ENCODE data around the gene NDUFB2.
"Not testable (repeated sequence)": the region's sequence is repeated elsewhere in the genome, so short reads cannot be mapped to it uniquely, and the experiment has no call there.

Gene NDUFB2

GRCh38 chr7:140672382-140673062 lies 24.0 kb upstream of the NDUFB2 start, which contains the start of gene ADCK2:
ADCK2 (plus strand) TSS chr7:140672945; CDS start chr7:140673331, 386 bp downstream.
- DNase-seq (ENCODE audit: low read depth) = peak; percentile 54

DNA sequence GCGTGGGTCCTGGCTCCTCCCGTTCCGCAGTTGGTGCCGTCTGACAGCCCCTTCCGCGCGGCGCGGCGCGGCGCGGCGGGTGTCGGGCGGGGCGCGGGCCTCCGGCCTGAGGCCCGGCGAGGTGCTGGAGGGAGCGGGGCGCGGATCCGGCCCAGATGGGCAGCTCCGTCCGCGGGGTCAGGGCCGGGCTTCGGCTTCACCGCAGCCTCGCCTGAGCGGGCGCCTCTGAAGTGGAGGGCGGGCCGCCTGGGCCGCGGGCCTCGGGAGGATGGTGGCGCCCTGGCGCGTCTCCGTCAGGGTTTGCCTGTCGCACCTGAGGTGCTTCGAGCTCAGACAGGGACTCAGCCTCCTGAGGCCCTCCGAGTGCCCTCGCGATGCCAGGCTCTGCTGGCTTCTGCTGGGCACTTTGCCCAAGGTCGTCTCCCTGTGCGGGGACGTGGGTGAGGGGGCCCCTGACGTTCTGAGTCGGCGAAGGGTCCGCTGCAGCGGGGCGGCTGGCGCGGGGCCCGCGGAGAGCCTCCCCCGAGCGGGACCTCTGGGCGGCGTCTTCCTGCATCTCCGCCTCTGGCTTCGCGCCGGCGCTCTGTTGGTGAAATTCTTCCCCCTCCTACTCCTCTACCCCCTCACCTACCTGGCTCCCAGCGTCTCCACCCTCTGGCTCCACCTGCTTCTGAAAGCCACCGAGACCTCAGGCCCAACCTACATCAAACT lies 23.3 kb upstream of the NDUFB2 start:
- peak; percentile 52 for DNase-seq (ENCODE audit: low read depth)

DNA sequence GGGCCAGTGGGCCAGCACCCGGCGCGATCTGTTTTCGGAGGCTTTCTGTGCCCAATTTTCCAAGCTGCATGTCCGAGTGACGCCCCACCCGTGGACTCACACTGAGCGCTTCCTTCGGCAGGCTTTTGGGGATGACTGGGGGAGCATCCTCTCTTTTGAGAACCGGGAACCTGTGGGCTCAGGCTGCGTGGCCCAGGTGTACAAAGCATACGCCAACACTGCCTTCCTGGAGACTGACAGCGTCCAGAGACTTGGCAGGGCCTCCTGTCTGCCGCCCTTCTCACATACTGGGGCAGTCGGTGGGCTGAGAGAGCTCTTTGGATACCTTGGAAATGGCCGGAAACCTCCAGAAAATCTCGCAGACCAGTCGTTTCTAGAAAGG lies 22.7 kb upstream of the NDUFB2 start:
- DNase-seq (ENCODE audit: low read depth) = no peak

DNA sequence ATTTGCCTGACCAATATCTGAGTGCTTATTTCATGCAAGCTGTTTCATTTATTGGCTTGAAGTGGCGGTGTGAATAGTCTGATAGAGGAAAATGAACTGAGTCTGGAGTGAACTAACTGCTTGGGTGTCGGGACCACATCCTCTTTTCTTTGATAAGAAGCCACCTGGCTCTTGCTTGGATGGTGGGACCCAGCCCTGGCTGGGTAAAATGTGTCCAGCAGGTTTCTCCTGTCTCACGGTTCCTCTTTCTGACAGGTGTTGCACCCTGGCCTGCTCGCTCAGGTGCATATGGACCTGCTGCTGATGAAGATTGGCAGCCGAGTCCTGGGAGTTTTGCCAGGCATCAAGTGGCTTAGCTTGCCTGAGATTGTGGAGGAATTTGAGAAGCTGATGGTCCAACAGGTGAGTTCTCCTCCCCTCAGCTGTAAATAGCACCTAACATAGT lies 22.1 kb upstream of the NDUFB2 start:
- no peak for DNase-seq (ENCODE audit: low read depth)

DNA sequence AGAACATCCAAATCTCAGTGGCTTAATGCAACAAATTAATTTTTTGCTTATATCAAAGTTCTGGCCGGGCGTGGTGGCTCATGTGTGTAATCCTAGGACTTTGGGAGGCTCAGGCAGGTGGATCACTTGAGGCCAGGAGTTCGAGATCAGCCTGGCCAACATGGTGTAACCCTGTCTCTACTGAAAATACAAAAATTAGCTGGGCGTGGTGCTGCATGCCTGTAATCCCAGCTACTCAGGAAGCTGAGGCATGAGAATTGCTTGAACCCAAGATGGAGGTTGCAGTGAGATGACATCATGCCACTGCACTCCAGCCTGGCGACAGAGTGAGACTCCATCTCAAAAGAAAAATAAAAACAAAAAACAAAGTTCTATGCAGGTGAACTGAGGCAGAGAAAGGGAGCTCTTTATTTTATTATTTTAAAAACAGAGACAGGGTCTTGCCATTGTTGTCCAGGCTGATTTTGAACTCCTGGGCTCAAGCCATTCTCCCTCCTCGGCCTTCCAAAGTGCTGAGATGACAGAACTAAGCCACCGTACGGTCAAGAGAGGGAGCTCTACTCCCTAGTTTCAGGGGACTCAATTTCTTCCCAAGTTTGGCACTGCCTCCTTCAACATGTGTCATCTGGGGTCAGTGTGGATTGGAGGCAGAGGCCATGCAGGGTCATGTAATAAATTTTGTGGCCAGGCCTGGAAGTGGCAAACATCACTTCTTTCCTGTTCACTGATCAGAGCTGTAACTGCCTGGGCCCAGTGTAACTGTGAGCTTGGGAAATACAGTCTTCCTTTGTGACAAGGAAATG lies 21.4 kb upstream of the NDUFB2 start:
- DNase-seq (ENCODE audit: low read depth) = no peak

DNA sequence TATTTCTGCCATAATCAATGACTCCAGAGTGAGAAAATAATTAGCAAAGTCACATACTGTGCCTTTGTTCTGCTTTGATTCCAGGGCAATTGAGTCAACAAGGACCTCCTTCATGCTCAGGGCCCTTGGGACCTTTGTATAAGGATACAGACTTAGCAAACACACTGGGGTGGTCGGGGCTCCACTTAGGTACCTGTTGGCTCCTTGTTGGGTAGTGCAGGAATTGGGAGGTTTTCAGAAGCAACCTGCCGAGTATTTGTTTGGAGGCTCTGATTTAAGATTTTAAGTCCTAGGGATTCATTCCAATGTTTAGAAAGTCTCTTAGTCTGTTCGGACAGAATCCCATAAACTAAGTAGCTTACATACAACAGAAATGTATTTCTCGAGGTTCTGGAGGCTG lies 20.8 kb upstream of the NDUFB2 start:
- no peak for DNase-seq (ENCODE audit: low read depth)

GRCh38 chr7:140676306-140676705 lies 20.2 kb upstream of the NDUFB2 start:
- no peak for DNase-seq (ENCODE audit: low read depth)

DNA sequence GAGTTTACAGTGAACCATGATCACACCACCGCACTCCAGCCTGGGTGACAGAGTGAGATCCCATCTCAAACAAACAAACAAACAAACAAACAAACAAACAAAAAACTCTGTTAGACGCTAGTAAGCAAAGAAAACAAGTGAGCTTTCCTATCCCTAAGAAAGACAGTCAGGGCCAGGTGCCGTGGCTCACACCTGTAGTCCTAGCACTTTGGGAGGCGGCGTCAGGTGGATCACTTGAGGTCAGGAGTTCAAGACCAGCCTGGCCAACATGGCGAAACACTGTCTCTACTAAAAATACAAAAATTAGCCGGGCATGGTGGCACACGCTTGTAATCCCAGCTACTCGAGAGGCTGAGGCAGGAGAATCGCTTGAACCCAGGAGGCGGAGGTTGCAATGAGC lies 19.6 kb upstream of the NDUFB2 start:
- not testable (repeated sequence) for DNase-seq (ENCODE audit: low read depth)

GRCh38 chr7:140677496-140677895 lies 19.0 kb upstream of the NDUFB2 start:
- DNase-seq (ENCODE audit: low read depth) = no peak

GRCh38 chr7:140678081-140678815 lies 18.3 kb upstream of the NDUFB2 start:
- no peak for DNase-seq (ENCODE audit: low read depth)

DNA sequence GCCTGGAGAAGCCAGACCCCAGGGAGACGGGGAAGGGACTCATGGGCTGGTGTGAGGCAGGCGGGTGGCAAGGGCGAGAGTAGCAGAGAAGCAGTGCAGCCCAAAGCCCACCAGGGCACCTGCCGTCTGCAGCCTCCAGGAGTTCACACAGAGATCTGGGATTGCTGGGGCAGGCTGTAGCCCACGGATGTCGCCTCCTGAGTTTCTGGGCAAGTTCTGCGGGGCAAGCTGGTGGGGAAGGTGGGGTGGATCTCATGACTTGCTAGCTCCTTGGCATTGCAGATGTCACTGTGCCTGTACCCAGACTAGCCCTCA lies 17.7 kb upstream of the NDUFB2 start:
- DNase-seq (ENCODE audit: low read depth) = no peak

- DNase-seq (ENCODE audit: low read depth) = no peak
Measured at GRCh38 chr7:140679186-140679585, 17.3 kb upstream of the NDUFB2 start.

DNA sequence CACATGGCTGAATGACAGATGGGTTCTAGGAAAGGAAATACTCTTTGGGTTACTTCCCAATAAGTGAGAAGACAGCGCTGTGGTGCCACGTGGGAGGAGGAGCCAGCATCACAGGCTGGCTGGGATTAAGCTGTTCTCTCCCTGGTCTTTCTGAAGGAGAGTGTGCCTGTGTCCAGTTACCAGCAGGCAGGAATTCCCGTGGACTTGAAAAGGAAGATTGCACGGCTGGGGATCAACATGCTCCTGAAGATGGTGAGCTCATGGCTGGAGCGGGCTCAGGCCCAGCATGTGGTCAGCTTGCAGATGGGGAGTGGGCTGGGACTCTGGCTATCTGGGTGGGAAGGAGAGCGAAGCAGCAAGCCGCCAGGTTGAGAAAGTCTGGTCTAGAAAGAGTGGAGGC lies 15.6 kb upstream of the NDUFB2 start:
- DNase-seq (ENCODE audit: low read depth) = no peak

GRCh38 chr7:140681766-140682165 lies 14.7 kb upstream of the NDUFB2 start:
- DNase-seq (ENCODE audit: low read depth) = no peak

GRCh38 chr7:140683657-140684056 lies 12.9 kb upstream of the NDUFB2 start:
- DNase-seq (ENCODE audit: low read depth) = no peak

GRCh38 chr7:140684066-140684950 lies 12.2 kb upstream of the NDUFB2 start:
- DNase-seq (ENCODE audit: low read depth) = no peak

- no peak for DNase-seq (ENCODE audit: low read depth)
Measured at GRCh38 chr7:140685407-140686087, 11.0 kb upstream of the NDUFB2 start.

DNA sequence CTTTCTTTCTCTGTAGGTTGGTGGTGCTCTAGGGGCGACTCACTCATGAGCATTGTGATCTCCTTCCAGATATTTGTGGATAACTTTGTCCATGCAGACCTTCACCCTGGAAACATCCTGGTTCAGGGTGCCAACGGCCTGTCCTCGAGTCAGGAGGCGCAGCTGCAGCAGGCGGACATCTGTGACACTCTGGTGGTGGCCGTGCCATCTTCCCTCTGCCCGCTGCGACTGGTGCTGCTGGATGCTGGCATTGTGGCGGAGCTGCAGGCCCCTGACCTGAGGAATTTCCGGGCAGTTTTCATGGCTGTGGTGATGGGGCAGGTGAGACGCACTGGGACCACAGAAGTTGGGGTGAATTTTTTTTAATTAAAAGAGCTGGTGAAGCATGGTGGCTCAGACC lies 9.6 kb upstream of the NDUFB2 start:
- DNase-seq (ENCODE audit: low read depth) = no peak

DNA sequence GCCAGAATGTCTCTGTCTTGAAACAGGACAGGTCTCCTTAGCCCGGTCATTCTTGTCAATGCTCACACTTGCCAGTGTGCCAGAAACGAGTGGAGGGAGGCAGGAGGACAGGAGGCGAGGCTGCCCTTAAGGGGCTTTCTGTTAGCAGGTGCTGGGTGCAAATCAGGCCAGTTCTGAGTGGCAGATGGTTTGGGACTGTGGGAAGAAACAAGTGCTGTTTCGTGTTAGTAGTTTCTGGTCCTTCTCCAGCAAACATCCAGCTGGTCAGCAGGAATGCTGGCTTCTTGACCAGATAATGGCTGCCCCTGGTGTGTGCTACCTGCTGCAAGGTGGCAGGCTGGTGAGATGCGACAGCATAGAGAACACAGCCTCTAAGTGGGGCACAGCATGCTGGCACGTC lies 8.2 kb upstream of the NDUFB2 start:
- no peak for DNase-seq (ENCODE audit: low read depth)
